GM12878 (cell line): Measurements from ENCODE around the gene SLC38A9.

ENCODE experiments used
- ELK1 ChIP-seq: IDR thresholded peaks from 2 replicates; pipeline ENCODE4 v1.6.1; 2012; ENCODE audit warnings: low read depth, low read length, improper control_type of control experiment
- HDAC2 ChIP-seq: fragments of 200-600 bp; sonication (generic); IDR thresholded peaks from 2 replicates; pipeline ENCODE4 v1.6.1; 2017
- LARP7 ChIP-seq: fragments of 450-650 bp; IDR thresholded peaks from 2 replicates; pipeline ENCODE4 v1.6.1; 2017; ENCODE audit warnings: mild to moderate bottlenecking
- MTA3 ChIP-seq: IDR thresholded peaks from 2 replicates; pipeline ENCODE4 v1.6.1; 2012; ENCODE audit warnings: low read length, inconsistent platforms, borderline replicate concordance
- RAD51 ChIP-seq: fragments of 450-650 bp; IDR thresholded peaks from 2 replicates; pipeline ENCODE4 v1.6.1; 2016; ENCODE audit warnings: moderate library complexity, mild to moderate bottlenecking, inconsistent platforms
- TARDBP ChIP-seq: IDR thresholded peaks from 2 replicates; pipeline ENCODE4 v1.6.1; 2016; ENCODE audit warnings: borderline replicate concordance
- TF ChIP-seq, protein P1 (sequence below): fragments of 450-650 bp; conservative IDR thresholded peaks from 2 replicates; pipeline ENCODE4 v1.6.1; 2017; ENCODE audit warnings: mild to moderate bottlenecking, moderate library complexity
- TF ChIP-seq, protein P2 (sequence below), 3 experiments: IDR thresholded peaks in 2 of 3; conservative IDR thresholded peaks in 1 of 3; 2 replicates each; pipeline ENCODE4 v1.5.1; 2011; ENCODE audit warnings: low read depth in 3 of 3, low read length in 3 of 3, mild to moderate bottlenecking in 3 of 3, control low read depth in 2 of 3, moderate library complexity in 2 of 3, inconsistent platforms in 1 of 3, mixed read lengths in 1 of 3; ENCODE audit not compliant: control insufficient read depth in 2 of 3, insufficient read depth in 1 of 3; ENCODE audit errors: extremely low read depth in 1 of 3

- TF ChIP-seq, protein P1, sequence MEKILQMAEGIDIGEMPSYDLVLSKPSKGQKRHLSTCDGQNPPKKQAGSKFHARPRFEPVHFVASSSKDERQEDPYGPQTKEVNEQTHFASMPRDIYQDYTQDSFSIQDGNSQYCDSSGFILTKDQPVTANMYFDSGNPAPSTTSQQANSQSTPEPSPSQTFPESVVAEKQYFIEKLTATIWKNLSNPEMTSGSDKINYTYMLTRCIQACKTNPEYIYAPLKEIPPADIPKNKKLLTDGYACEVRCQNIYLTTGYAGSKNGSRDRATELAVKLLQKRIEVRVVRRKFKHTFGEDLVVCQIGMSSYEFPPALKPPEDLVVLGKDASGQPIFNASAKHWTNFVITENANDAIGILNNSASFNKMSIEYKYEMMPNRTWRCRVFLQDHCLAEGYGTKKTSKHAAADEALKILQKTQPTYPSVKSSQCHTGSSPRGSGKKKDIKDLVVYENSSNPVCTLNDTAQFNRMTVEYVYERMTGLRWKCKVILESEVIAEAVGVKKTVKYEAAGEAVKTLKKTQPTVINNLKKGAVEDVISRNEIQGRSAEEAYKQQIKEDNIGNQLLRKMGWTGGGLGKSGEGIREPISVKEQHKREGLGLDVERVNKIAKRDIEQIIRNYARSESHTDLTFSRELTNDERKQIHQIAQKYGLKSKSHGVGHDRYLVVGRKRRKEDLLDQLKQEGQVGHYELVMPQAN: no peak
- TF ChIP-seq, protein P2, sequence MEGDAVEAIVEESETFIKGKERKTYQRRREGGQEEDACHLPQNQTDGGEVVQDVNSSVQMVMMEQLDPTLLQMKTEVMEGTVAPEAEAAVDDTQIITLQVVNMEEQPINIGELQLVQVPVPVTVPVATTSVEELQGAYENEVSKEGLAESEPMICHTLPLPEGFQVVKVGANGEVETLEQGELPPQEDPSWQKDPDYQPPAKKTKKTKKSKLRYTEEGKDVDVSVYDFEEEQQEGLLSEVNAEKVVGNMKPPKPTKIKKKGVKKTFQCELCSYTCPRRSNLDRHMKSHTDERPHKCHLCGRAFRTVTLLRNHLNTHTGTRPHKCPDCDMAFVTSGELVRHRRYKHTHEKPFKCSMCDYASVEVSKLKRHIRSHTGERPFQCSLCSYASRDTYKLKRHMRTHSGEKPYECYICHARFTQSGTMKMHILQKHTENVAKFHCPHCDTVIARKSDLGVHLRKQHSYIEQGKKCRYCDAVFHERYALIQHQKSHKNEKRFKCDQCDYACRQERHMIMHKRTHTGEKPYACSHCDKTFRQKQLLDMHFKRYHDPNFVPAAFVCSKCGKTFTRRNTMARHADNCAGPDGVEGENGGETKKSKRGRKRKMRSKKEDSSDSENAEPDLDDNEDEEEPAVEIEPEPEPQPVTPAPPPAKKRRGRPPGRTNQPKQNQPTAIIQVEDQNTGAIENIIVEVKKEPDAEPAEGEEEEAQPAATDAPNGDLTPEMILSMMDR (IDR thresholded peaks at IDR 0.05 in 2 of 3, conservative IDR thresholded peaks at IDR 0.05 in 1 of 3; ENCODE audit: control insufficient read depth in 2 of 3, extremely low read depth in 1 of 3, insufficient read depth in 1 of 3, low read depth in 3 of 3, low read length in 3 of 3): no peak
- no peak for TF ChIP-seq TARDBP
- no peak for TF ChIP-seq MTA3
- TF ChIP-seq RAD51: no peak
- TF ChIP-seq HDAC2: no peak
- TF ChIP-seq LARP7: no peak
- TF ChIP-seq ELK1: no peak
These were observed 46.6 kb upstream of the SLC38A9 start for GRCh38 chr5:55758714-55759113.
